ENCODE measurements around the gene TDRD12. TPM values are rescaled to one million over a fixed set of nuclear protein-coding genes. Genes with fewer than 3 reads are reported as not detected.
"Not testable (repeated sequence)": the region's sequence is repeated elsewhere in the genome, so short reads cannot be mapped to it uniquely, and the experiment has no call there.

TDRD12 gene
- total RNA-seq, 1 donor from 2014 or later: under 0.01 TPM

GRCh38 chr19:32828643-32829344, 109.2 kb downstream of the TDRD12 start:
- no peak for DNase-seq (ENCODE audit: low read depth in 2 of 2)

DNA sequence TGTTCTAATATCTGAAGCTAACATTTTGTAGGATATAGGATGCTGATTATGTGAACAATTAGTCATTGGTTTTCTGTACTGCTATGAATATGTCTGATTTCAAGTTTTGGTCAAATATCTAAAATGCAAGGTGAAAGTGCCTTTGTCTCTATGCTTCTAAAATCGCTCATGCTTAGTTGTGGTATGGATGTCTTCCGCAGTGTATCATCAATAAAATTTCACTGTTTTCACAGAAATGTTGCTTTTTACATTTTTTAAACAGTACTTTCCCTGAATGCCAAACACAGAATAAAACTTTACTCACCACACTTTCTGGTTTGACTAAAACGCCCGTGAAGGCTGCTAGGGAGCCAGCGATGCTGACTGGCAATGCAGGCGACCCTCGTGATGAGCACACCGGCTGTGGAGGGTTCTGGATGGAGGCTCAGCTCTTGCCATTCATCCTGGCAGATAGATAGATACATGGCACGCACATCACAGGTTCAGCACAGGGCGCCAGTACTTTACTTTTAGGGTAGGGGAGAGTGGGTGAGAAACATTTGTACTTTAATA, 109.9 kb downstream of the TDRD12 start:
- DNase-seq (ENCODE audit: low read depth in 2 of 2): no peak

DNA sequence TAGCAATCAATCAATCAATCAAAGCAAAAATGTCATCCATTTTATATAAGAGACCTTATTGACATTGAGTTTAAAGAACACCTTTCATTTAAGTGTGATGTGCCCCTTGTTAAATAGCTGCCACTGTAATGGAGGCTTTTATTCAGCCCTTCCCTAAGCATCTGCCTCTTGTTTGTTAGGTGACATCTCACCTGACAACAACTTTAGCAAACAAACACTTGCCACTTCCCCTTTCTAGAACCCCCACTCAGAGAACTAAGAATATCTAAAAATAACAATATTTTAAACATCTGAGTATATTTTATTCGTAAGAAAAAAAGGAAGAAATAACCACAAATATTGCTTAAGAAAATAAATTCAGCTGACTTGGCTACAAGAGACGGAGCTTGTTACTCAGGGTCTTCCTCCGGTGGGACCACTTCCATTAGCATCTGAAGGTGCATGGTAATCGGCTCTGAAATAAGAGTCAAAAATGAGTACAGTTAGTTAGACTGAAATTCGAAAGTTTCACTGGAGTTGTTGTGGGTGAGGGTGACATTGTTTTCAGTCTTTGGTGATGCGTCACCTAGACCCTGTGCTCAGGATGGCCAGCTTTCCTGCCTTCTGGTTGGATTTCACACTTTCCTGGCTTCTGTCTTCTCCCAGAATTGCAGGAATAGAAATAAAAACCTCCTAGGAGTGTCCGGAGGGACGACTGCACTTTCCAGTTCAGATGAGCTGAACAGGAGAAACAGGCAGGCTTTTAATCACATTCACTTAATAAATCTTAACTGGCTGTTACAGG, 110.9 kb downstream of the TDRD12 start:
- DNase-seq (ENCODE audit: low read depth in 2 of 2): no peak

DNA sequence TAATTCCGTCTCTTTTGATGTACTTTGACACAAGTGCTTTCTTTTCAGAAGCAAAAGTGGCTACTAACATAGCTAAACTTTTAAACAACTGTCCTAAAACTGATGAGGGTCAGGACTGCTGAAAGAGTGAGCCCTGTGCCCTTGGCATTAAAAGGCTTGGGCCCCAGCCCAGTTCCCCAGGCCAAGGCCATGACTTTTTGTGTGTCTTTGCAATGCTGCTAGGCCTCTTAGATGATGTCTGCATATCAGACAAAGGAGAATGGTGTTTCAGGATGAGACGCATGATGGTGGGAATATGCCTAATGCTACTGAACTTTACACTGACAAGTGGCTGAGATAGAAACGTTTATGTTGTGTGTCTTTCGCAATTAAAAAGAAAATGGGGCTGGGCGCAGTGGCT, 112.0 kb downstream of the TDRD12 start:
- no peak for DNase-seq (ENCODE audit: low read depth in 2 of 2)

DNA sequence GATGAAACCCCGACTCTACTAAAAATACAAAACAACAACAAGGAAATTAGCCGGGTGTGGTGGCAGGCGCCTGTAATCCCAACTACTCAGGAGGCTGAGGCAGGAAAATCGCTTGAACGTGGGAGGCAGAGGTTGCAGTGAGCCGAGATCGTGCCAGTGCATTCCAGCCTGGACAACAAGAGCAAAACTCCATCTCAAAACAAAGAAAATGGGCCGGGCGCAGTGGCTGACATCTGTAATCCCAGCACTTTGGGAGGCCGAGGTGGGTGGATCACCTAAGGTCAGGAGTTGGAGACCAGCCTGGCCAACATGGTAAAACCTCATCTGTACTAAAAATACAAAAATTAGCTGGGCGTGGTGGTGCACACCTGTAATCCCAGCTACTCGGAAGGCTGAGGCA, 112.5 kb downstream of the TDRD12 start:
- DNase-seq (ENCODE audit: low read depth in 2 of 2): not testable (repeated sequence)

DNA sequence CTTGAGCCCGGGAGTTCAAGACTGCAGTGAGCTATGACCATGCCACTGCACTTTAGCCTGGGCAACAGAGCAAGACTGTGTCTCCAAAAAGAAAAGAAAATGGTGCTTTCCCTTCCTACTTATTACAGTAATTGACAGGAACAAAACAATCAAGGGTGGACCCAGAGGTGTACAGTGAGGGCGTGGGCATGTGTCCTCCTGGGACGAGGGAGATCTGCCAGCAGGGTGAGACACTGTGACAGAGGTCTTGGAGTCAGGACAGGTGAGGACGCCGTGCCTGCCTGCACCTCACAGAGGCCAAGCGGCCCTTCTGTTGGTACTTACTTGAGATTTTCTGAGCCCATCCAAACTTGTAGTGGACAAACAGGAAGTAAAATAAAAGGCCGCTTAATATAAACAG, 113.3 kb downstream of the TDRD12 start:
- not testable (repeated sequence) for DNase-seq (ENCODE audit: low read depth in 2 of 2)

- DNase-seq (ENCODE audit: low read depth in 2 of 2): not testable (repeated sequence)
These were observed 113.8 kb downstream of the TDRD12 start for GRCh38 chr19:32833388-32833787.

DNA sequence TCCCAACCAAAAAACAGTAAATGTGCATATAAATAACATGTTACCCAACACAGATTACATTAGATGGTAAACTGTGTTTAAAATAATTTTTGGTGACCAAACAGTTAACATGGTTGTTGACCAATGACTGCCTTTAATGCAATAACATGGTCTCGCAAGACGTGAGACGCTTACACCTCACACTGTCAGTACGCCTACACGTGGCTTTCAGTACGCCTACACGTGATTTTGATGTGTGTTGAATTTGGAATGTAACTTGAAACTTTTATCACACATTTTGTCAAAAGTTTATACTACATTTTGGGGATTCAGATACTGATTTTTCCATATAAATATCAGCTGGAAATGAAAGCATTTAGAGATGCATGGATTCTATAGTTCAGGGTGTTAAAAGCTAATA, 118.0 kb downstream of the TDRD12 start:
- DNase-seq (ENCODE audit: low read depth in 2 of 2): no peak

DNA sequence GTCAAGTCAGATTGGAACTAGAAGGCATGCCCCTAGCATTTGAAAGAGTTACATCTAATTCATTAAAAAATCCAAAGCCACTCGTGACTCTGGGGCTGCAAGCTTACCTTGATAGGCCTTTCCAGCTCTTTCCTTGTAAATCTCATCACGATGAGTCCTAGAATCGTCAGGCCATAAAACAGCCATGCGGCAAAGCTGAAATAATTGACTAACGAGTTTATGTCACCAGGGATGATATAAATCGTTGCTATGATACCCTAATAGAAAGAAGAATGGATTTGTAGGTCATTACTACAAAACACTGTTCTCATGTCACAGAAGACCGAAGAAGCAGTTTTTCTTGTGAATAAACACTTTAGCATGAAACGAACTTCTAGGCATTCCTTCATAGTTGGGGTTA, 122.5 kb downstream of the TDRD12 start:
- no peak for DNase-seq (ENCODE audit: low read depth in 2 of 2)

- no peak for DNase-seq (ENCODE audit: low read depth in 2 of 2)
These were observed 124.2 kb downstream of the TDRD12 start for GRCh38 chr19:32843716-32844245.

- DNase-seq (ENCODE audit: low read depth in 2 of 2): not testable (repeated sequence)
These were observed 128.5 kb downstream of the TDRD12 start for GRCh38 chr19:32848035-32848434.

GRCh38 chr19:32852216-32852615, 132.6 kb downstream of the TDRD12 start:
- DNase-seq (ENCODE audit: low read depth in 2 of 2): no peak

DNA sequence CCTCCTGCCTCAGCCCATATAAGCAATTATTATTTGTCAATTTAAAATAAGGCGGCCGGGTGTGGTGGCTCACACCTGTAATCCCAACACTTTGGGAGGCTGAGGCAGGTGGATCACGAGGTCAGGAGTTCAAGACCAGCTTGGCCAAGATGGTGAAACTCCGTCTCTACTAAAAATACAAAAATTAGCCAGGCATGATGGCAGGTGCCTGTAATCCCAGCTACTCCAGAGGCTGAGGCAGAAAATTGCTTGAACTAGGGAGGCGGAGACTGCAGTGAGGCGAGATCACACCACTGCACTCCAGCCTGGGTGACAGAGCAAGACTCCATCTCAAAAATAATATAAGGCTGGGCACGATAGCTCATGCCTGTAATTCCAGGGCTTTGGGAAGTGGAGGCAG, 137.3 kb downstream of the TDRD12 start:
- DNase-seq (ENCODE audit: low read depth in 2 of 2): not testable (repeated sequence)

- DNase-seq (ENCODE audit: low read depth in 2 of 2): no peak
These were observed 138.0 kb downstream of the TDRD12 start for GRCh38 chr19:32857584-32857983.

GRCh38 chr19:32858155-32858554, 138.6 kb downstream of the TDRD12 start:
- no peak for DNase-seq (ENCODE audit: low read depth in 2 of 2)

- DNase-seq (ENCODE audit: low read depth in 2 of 2): no peak
These were observed 139.0 kb downstream of the TDRD12 start for GRCh38 chr19:32858559-32858958.

DNA sequence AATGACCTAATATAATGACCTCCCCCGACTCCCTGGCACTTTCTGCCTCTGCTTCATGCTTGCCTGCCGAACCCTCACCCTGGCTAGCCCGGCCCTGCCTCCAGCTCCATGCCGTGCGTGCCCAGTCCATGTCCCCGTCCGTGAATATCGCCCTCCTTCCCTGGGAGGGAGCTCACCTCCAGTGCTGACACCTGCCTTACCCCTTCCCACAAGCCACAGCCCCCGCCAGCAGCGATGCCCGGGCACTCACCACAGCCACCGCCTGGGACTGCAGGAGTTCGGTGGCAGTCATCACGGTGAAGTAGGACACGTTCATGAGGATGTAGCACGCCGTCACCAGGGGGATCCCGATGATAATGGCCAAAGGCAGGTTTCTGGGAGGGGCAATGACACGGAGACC, 140.0 kb downstream of the TDRD12 start:
- no peak for DNase-seq (ENCODE audit: low read depth in 2 of 2)

DNA sequence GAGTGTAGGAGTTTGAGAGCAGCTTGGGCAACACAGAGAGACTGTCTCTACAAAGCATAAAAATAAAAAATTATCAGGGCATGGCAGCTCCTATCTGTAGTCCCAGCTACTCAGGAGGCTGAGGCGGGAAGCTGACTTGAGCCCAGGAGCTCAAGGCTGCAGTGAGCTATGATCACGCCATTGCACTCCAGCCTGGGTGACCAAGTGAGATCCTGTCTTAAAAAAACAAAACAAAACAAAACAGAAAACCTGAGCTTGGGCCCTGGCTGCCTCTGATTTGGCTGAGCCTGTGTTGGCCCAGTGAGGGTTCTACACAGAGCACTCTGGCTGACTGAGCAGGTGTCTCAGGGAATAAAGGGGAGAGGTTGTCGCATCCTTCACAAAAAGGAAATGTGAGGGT, 142.0 kb downstream of the TDRD12 start:
- no peak for DNase-seq (ENCODE audit: low read depth in 2 of 2)

DNA sequence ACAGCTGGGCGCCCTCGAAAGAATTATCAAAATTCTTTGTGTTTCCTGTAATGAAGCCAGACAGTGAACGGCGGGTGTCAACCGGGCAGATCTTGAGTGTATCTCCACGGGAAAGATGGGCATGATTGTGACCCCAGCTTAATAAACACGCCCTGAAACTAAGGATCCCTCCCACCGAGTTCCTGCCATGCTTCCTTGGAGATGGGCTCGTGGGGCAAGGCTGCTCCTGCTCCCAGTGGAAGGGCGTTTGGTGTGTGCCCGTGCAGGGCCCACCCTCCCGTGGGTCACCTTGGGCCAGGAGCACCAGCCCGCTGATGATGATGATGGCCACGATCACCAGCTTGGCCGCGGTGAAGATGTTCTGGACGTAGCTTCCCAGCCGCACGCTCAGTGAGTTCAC, 142.6 kb downstream of the TDRD12 start:
- no peak for DNase-seq (ENCODE audit: low read depth in 2 of 2)

DNA sequence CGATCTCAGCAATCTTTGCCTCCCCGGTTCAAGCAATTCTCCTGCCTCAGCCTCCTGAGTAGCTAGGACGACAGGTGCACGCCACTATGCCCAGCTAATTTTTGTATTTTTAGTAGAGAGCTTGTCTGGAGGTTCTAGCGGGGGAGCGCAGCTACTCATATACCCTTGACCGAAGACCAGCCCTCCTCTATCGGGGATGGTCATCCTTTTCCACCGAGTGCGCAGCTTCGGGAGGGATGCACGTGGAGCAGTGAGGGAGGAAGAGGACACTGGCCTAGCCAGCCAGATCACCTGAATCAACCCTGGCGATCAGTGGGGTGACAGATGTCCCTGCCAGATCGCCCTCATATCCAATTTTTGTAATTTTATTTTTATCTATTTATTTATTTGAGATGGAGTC, 143.2 kb downstream of the TDRD12 start:
- DNase-seq (ENCODE audit: low read depth in 2 of 2): no peak

- DNase-seq (ENCODE audit: low read depth in 2 of 2): no peak
These were observed 143.7 kb downstream of the TDRD12 start for GRCh38 chr19:32863301-32863700.

DNA sequence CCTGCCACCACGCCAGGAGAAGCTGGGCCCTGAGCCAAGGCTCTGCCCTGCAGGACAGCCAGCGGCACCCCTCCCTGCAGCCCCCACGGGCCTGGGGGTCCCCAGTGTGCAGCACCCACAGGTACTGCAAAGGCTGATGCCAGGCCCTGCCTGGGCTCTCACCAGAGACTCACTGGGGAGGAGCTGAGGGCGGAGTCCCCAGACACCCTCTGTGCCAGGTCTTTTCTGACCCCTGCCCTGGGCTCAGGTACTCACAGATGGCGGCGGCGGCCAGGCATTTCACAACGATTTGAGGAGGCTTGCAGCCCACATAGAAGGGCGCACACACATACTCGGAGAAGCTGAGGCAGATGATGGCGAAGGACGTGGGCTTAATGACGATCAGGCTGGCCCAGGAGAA, 144.3 kb downstream of the TDRD12 start:
- DNase-seq (ENCODE audit: low read depth in 2 of 2): no peak
